Measurements from ENCODE around the gene SAFB.

DNA sequence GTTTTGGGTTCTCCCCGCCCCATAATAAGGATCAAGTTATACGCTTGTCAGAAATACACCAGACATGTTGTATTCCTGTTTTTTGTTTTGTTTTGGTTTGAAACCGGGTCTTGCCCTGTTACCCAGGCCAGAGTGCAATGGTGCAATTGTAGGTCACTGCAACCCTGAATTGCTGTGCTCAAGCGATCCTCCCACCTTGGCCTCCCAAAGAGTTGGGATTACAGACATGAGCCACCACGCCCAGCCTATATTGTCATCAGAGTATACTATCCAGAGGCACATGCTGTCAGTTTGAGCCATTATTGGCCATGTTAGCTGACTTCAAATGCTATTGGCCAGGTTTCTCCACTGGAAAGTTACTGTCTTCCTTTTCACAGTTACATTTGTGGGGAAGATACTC lies 9.8 kb downstream of the SAFB start:
- TF ChIP-seq, protein P1, sequence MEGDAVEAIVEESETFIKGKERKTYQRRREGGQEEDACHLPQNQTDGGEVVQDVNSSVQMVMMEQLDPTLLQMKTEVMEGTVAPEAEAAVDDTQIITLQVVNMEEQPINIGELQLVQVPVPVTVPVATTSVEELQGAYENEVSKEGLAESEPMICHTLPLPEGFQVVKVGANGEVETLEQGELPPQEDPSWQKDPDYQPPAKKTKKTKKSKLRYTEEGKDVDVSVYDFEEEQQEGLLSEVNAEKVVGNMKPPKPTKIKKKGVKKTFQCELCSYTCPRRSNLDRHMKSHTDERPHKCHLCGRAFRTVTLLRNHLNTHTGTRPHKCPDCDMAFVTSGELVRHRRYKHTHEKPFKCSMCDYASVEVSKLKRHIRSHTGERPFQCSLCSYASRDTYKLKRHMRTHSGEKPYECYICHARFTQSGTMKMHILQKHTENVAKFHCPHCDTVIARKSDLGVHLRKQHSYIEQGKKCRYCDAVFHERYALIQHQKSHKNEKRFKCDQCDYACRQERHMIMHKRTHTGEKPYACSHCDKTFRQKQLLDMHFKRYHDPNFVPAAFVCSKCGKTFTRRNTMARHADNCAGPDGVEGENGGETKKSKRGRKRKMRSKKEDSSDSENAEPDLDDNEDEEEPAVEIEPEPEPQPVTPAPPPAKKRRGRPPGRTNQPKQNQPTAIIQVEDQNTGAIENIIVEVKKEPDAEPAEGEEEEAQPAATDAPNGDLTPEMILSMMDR (IDR thresholded peaks at IDR 0.05) = no peak
- no peak for TF ChIP-seq POLR2A (IDR thresholded peaks at IDR 0.05)

All from testis (tissue), 2 donors.